COLO668 (cell line): ENCODE data around the gene KCNB1.
A peak's percentile ranks its signal among the peaks of the same experiment; 100 is the strongest.

ENCODE experiments used
- DNase-seq: peaks from one replicate; lab custom pipeline; 2025; ENCODE audit not compliant: unreplicated experiment; lab: John Stamatoyannopoulos, UW

Gene KCNB1

GRCh38 chr20:49445176-49445575 lies 37.3 kb downstream of the KCNB1 start:
- DNase-seq: no peak

GRCh38 chr20:49444553-49444990 lies 37.9 kb downstream of the KCNB1 start:
- DNase-seq: no peak

DNA sequence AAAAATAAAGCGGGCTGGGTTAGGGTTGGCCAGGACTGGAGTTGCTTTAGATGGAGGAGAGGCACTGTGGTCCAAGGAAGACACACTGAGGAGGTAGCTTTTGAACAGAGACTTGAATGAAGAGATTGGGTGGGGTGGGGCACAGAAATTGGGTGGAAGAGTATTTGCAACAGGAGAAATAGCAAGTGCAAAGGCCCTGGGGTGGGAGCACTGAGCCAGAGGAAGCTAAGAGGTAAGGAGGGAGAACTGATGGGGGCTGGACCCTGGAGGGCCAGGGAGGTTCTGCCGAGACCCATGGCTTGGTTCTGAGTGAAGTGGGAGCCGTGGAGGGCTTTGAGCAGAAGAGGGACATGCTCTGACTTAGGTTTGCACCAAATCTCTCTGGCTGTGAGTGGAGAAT lies 45.4 kb downstream of the KCNB1 start:
- no peak for DNase-seq

- DNase-seq: no peak
These were observed 46.8 kb downstream of the KCNB1 start for GRCh38 chr20:49435639-49436038.

- peak; percentile 9 for DNase-seq
These were observed 49.1 kb downstream of the KCNB1 start for GRCh38 chr20:49433333-49433732.

- no peak for DNase-seq
These were observed 49.9 kb downstream of the KCNB1 start for GRCh38 chr20:49432550-49432949.

- no peak for DNase-seq
These were observed 51.1 kb downstream of the KCNB1 start for GRCh38 chr20:49431329-49431728.

DNA sequence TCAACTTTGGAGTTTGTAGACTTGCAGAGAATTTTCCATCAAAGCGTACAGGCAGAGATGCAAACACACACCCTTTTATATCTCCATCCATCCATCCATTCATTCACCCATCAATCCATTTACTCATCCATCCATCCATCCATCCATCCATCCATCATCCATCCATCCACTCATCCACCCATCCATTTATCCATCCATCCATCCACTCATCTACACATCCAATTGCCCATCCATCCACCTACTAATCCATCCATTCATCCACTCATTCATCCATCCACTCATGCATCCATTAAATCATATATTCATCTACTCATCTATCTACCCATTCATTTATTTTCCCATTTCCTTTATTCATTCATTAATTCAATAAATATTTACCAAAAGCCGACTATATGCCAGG lies 52.1 kb downstream of the KCNB1 start:
- no peak for DNase-seq

DNA sequence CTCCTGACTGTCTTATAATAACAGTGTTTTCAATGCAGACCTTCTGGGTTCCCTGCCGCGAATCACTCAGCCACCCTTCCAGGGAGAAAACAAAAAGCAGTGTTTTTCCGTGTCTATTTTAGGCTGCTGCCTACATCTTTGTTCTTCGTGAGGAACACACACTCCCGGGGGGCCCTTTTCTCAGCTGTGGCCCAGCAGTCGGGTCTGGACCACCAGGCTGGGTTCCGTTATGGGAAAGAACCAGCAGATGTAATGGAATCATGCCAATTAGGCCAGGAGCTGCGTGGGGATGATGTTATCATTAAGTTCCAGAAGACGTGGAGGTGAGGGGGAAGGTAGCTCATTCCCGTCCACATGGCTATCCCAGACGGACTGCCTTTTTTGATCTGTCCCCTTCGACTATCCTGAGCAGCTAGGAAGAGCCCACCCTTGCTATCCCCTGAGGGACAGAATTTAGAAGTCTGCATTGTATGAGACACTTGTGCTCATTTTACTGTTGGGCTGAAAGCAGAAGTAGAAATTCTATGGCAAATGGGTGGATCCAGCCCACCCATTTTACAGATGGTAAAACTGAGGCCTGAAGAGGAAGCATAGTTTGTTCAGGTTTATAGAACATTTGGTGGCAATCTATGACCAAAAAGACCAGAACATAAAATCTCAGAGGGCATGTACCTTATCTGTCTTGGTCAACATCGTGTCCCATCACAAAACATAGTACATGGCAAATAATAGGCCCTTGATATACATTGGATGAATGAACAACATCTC lies 54.5 kb downstream of the KCNB1 start:
- no peak for DNase-seq

DNA sequence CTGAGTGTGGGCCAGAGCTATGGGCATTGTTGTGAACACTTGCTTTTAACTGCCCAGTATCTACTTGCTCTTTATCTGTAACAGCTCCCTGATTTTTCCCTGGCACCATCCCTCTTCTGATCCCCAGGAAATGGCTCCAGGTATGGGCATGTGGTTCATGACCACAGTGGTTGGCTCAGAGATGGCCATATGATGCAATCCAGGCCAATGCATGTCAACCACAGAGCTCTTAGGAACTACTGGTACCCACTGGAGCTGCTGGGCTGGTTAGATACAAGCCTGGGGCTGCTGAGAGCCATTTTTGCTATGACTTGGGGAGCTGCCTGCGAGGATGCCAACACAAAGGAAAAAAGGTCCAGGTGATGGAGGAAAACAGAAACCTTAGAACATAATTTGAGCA lies 55.6 kb downstream of the KCNB1 start:
- DNase-seq: no peak

DNA sequence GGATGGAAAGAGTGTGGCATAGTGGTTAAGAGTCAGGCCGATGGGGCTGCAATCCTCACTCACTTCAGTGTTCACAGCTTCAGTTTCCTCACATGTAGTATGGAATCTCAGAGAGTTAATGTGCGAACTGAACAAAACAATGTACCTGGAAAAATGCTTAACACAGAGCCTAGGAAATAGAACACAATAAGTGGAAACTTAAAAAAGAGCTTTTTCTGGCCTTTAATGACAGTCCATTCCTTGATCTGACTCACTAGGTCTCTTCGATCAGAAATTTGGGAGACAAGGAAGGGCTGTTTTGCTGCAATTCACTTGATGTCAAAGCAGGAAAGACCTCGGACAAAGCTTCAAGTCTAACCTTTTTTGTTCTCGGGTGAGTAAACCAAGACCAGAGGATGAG lies 56.1 kb downstream of the KCNB1 start:
- no peak for DNase-seq

- peak; percentile 24 for DNase-seq
These were observed 57.9 kb downstream of the KCNB1 start for GRCh38 chr20:49424536-49424935.

DNA sequence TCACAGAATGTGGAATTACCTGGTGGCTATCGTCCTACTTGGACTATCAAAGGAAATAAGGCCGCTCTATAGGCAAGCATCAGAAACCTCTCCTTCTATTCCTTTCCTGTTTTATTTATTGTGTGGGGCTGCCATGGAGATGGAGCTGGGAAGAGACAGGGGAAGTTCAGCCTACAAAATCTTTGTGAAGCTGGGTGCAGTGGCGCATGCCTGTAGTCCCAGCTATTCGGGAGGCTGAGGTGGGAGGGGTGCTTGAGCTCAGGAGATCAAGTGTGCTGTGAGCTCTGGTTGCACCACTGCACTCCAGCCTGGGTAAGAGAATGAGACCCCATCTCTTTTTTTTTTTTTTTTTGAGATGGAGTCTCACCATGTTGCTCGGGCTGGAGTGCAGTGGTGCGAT lies 60.3 kb downstream of the KCNB1 start:
- DNase-seq: no peak

- DNase-seq: no peak
These were observed 61.6 kb downstream of the KCNB1 start for GRCh38 chr20:49420811-49421295.

DNA sequence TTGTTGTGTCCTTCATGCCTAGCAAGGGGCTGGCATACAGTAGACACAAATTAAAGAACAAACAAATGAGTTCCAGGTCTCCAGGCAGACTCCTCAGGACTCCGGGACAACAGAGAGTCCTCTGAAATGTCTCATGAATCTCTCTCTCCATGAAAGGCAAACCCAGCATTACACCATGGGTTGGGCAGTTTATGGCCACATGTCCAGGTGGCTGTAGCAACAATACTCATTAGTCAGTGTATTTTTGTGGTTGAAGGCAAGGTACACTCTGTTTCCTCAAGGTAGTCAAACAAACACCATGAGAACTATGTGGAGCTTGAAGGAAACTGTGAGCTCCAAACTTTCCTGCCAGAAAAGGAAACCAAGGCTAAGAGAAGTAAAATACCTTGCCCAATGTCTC lies 62.2 kb downstream of the KCNB1 start:
- no peak for DNase-seq

DNA sequence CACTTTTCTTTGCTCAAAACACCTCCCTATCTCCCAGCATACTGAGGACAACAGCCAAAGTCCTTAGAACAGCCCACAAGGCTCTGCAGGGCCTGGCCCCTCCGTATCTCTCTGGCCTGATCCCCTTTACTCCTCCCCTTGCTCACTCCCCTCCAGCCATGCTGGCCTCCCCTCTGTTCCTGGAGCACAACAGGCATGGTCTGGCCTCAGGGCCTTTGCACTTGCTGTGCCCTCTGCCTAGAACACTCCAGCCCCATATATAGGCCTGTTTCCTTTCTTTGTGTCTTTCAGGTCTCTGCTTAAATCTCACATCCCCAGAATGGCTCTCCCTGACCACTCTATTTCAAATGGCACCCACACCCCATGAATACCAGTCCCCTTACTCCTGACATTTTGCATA lies 62.7 kb downstream of the KCNB1 start:
- no peak for DNase-seq

- no peak for DNase-seq
These were observed 63.7 kb downstream of the KCNB1 start for GRCh38 chr20:49418809-49419208.

GRCh38 chr20:49417843-49418555 lies 64.5 kb downstream of the KCNB1 start:
- DNase-seq: no peak

GRCh38 chr20:49415668-49416044 lies 66.8 kb downstream of the KCNB1 start:
- DNase-seq: no peak

- no peak for DNase-seq
These were observed 67.3 kb downstream of the KCNB1 start for GRCh38 chr20:49415005-49415667.

- DNase-seq: no peak
These were observed 68.8 kb downstream of the KCNB1 start for GRCh38 chr20:49413677-49414076.

DNA sequence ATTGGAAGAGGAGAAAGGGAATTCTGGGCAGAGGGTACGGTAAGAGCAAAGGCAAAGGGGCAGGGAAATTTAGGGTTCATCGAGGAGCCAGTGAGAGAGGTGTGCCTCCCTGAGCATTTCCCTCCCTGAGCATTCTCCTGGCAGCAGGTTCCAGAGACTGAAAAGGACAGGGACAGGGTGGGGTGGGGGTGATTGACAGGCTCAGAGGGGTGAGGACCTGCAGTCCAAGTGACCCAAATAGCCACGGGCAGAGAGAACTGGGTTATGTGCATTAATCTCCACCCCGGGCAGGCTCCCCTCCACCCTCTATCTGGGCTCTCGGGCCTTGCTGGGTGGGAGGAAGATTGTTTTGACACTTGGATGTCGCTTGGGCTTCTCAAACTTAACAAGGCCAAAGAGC lies 69.5 kb downstream of the KCNB1 start:
- DNase-seq: no peak
